K562 (cell line): ENCODE data around the gene DTNBP1. TPM values are rescaled to one million over a fixed set of nuclear protein-coding genes. Genes with fewer than 3 reads are reported as not detected.

Source experiments
- ATAC-seq: fragments of 200-7000 bp; cut with Tn5 transposase; 3 replicates; pipeline ENCODE4 v1.9.1; 2020; ENCODE audit warnings: moderate library complexity
- BruUV-seq: library from RNA; stranded (reverse); fragments of 400-500 nt; replicated peaks from 2 replicates; lab custom pipeline; 2021; lab: Mats Ljungman, UMichigan
- CTCF ChIA-PET: fragments of 300-600 bp; formaldehyde crosslinking; extraction: SDS; loops from one replicate; lab custom pipeline; 2021; ENCODE audit warnings: low intra/inter-chr PET ratio; lab: Yijun Ruan, JAX
- POLR2A ChIA-PET: fragments of 300-600, 350-650 bp; sonication (Branson Sonifier 250); formaldehyde crosslinking; extraction: SDS; loops from one replicate; lab custom pipeline; 2021; ENCODE audit warnings: antibody characterized with exemption, inconsistent platforms; lab: Yijun Ruan, JAX
- DNase-seq, 4 experiments: peaks; one replicate each; pipeline versions ENCODE4 v3.0.0 to v3.0.0-alpha.2; 2011 to 2018; ENCODE audit warnings: low spot score in 3 of 4, mixed read lengths in 3 of 4; ENCODE audit errors: extremely low read depth in 1 of 4
- FAIRE-seq: peaks from 2 replicates; lab custom pipeline; 2011; peaks lifted over from hg19 to GRCh38; lab: Jason Lieb, UNC
- H2AFZ ChIP-seq: 2 replicates; pipeline ENCODE4 v1.6.0; 2011; ENCODE audit warnings: low read depth, low read length, control low read depth, inconsistent platforms
- H3K27ac ChIP-seq: fragments of 200-600 bp; 3 replicates; pipeline ENCODE4 v1.8.0; 2011; ENCODE audit warnings: low read depth, mild to moderate bottlenecking, control low read depth, inconsistent platforms, low read length, moderate library complexity, mixed read lengths; ENCODE audit errors: extremely low read depth
- H3K27me3 ChIP-seq, 2 experiments: fragments of 300-600 bp in 1 of 2; 2 replicates in 1 of 2; 3 replicates in 1 of 2; pipeline versions ENCODE4 v1.6.0 to v1.8.0; 2011; ENCODE audit warnings: inconsistent platforms in 2 of 2, low read length in 2 of 2, mild to moderate bottlenecking in 1 of 2, mixed read lengths in 1 of 2, moderate library complexity in 1 of 2; ENCODE audit not compliant: control insufficient read depth in 2 of 2, insufficient read depth in 2 of 2
- H3K36me3 ChIP-seq: fragments of 300-600 bp; 3 replicates; pipeline ENCODE4 v1.8.0; 2011; ENCODE audit warnings: mild to moderate bottlenecking, low read length, inconsistent platforms; ENCODE audit not compliant: control insufficient read depth, insufficient read depth
- H3K4me1 ChIP-seq, 2 experiments: fragments of 200-600 bp in 1 of 2; replicated peaks in 1 of 2; 2 replicates in 1 of 2; 3 replicates in 1 of 2; pipeline versions ENCODE4 v1.5.1 to v1.8.0; 2011; ENCODE audit warnings: inconsistent platforms in 2 of 2, low read length in 2 of 2, mild to moderate bottlenecking in 1 of 2, mixed read lengths in 1 of 2, moderate library complexity in 1 of 2; ENCODE audit not compliant: control insufficient read depth in 2 of 2, insufficient read depth in 2 of 2
- H3K4me2 ChIP-seq: 2 replicates; pipeline ENCODE4 v1.6.1; 2011; ENCODE audit warnings: low read length, control low read depth, inconsistent platforms, mixed read lengths; ENCODE audit not compliant: insufficient read depth
- H3K4me3 ChIP-seq: fragments of 200-600 bp; sonication (generic), shearing (Covaris generic); 2 replicates; pipeline ENCODE4 v1.5.1; 2016; ENCODE audit warnings: control low read depth, inconsistent platforms
- H3K79me2 ChIP-seq: fragments of 200-600 bp; 3 replicates; pipeline ENCODE4 v1.8.0; 2011; ENCODE audit warnings: low read length, inconsistent platforms; ENCODE audit not compliant: control insufficient read depth, insufficient read depth
- H3K9ac ChIP-seq, 2 experiments: 2 replicates each; pipeline versions ENCODE4 v1.6.0 to v1.6.1; 2011; ENCODE audit warnings: low read depth in 2 of 2, low read length in 2 of 2, control low read depth in 1 of 2, inconsistent platforms in 1 of 2, mild to moderate bottlenecking in 1 of 2, mixed read lengths in 1 of 2; ENCODE audit not compliant: insufficient read depth in 1 of 2
- H3K9me1 ChIP-seq: one replicate; pipeline ENCODE4 v1.6.0; 2011; ENCODE audit warnings: inconsistent platforms, mild to moderate bottlenecking, low read length, moderate library complexity; ENCODE audit not compliant: control insufficient read depth, insufficient read depth
- H3K9me3 ChIP-seq: replicated peaks from 2 replicates; pipeline ENCODE4 v1.5.1; 2011; ENCODE audit warnings: low read depth, low read length, inconsistent platforms; ENCODE audit not compliant: control insufficient read depth, insufficient read depth
- H4K20me1 ChIP-seq: replicated peaks from 2 replicates; pipeline ENCODE4 v1.6.1; 2011; ENCODE audit warnings: low read length, inconsistent platforms, mixed read lengths; ENCODE audit not compliant: control insufficient read depth, insufficient read depth
- BRF1 ChIP-seq: IDR thresholded peaks from 3 replicates; pipeline ENCODE4 v1.6.1; 2011; ENCODE audit warnings: borderline replicate concordance, mild to moderate bottlenecking; ENCODE audit not compliant: insufficient read length; ENCODE audit errors: extremely low read depth
- CEBPB ChIP-seq: fragments of 450-650 bp; IDR thresholded peaks from 2 replicates; pipeline ENCODE4 v1.6.1; 2016; ENCODE audit warnings: missing genetic modification characterization, missing compliant biosample characterization
- CEBPG ChIP-seq, 3 experiments: fragments of 200-800 bp in 1 of 3; sonication (Bioruptor generic) in 1 of 3; sonication (generic) in 1 of 3; formaldehyde crosslinking in 1 of 3; IDR thresholded peaks in 2 of 3; conservative IDR thresholded peaks in 1 of 3; 2 replicates each; pipeline versions ENCODE4 v1.6.1 to v1.8.0; 2016 to 2022; ENCODE audit warnings: missing compliant biosample characterization in 2 of 3, missing genetic modification characterization in 2 of 3, mild to moderate bottlenecking in 1 of 3, missing genetic modification reagents in 1 of 3
- DPF2 ChIP-seq: fragments of 450-650 bp; IDR thresholded peaks from 2 replicates; pipeline ENCODE4 v1.6.1; 2016
- FOSL1 ChIP-seq: fragments of 200-800 bp; sonication (Bioruptor generic); conservative IDR thresholded peaks from 2 replicates; pipeline ENCODE4 v1.6.1; 2016; ENCODE audit warnings: missing genetic modification characterization, missing compliant biosample characterization
- GATA2 ChIP-seq: sonication (generic); formaldehyde crosslinking; IDR thresholded peaks from 2 replicates; pipeline ENCODE4 v1.4.0; 2020; ENCODE audit warnings: mild to moderate bottlenecking, missing genetic modification reagents
- MAZ ChIP-seq, 2 experiments: fragments of 450-650 bp in 1 of 2; sonication (generic) in 1 of 2; formaldehyde crosslinking; IDR thresholded peaks in 1 of 2; conservative IDR thresholded peaks in 1 of 2; 2 replicates each; pipeline versions ENCODE4 v1.4.0 to v1.5.0; 2020; ENCODE audit warnings: mild to moderate bottlenecking in 1 of 2, missing genetic modification reagents in 1 of 2
- MYC ChIP-seq, 2 experiments: fragments of 250-450 bp in 1 of 2; sonication (Bioruptor Pico) in 1 of 2; IDR thresholded peaks; 2 replicates each; pipeline versions ENCODE4 v1.5.1 to v1.6.1; 2012 to 2021; ENCODE audit warnings: low read depth in 2 of 2, borderline replicate concordance in 1 of 2, improper control_type of control experiment in 1 of 2, low read length in 1 of 2, mild to moderate bottlenecking in 1 of 2, moderate library complexity in 1 of 2
- NFE2L1 ChIP-seq: fragments of 450-650 bp; IDR thresholded peaks from 2 replicates; pipeline ENCODE4 v1.6.1; 2016; ENCODE audit warnings: missing genetic modification characterization, low read depth, mild to moderate bottlenecking, missing compliant biosample characterization, moderate library complexity, borderline replicate concordance
- PTBP1 ChIP-seq: fragments of 200-400 bp; formaldehyde crosslinking; IDR thresholded peaks from 2 replicates; pipeline ENCODE4 v1.6.1; 2017; ENCODE audit warnings: low read depth, low read length
- STAG1 ChIP-seq: sonication (generic); formaldehyde crosslinking; IDR thresholded peaks from 2 replicates; pipeline ENCODE4 v1.5.0; 2020; ENCODE audit warnings: missing genetic modification reagents, borderline replicate concordance
- U2AF1 ChIP-seq: fragments of 200-400 bp; formaldehyde crosslinking; optimal IDR thresholded peaks from 2 replicates; pipeline ENCODE3; 2017; ENCODE audit warnings: mild to moderate bottlenecking, low read depth, low read length, moderate library complexity
- YBX1 ChIP-seq: fragments of 450-650 bp; IDR thresholded peaks from 2 replicates; pipeline ENCODE4 v1.7.1; 2016; ENCODE audit warnings: mild to moderate bottlenecking
- YY1 ChIP-seq, 3 experiments: IDR thresholded peaks; 2 replicates each; pipeline ENCODE4 v1.6.1; 2011; ENCODE audit warnings: low read length in 2 of 3, mild to moderate bottlenecking in 2 of 3, moderate library complexity in 2 of 3, borderline replicate concordance in 1 of 3, control low read depth in 1 of 3, low read depth in 1 of 3; ENCODE audit not compliant: insufficient read depth in 3 of 3, insufficient replicate concordance in 2 of 3, control insufficient read depth in 1 of 3, insufficient read length in 1 of 3; ENCODE audit errors: extremely low read depth in 1 of 3
- ZC3H8 ChIP-seq: fragments of 450-650 bp; IDR thresholded peaks from 2 replicates; pipeline ENCODE4 v1.6.1; 2017
- ZKSCAN1 ChIP-seq: fragments of 150-350 bp; IDR thresholded peaks from 2 replicates; pipeline ENCODE4 v1.6.1; 2016; ENCODE audit warnings: low read depth, low read length
- ZNF143 ChIP-seq: sonication (generic); formaldehyde crosslinking; IDR thresholded peaks from 2 replicates; pipeline ENCODE4 v1.9.0; 2022; ENCODE audit warnings: mild to moderate bottlenecking, missing genetic modification reagents
- ZNF699 ChIP-seq: fragments of 250-450 bp; sonication (Bioruptor Pico); IDR thresholded peaks from 2 replicates; pipeline ENCODE4 v1.8.0; 2021; ENCODE audit warnings: mild to moderate bottlenecking, moderate library complexity; ENCODE audit not compliant: insufficient replicate concordance
- ZSCAN29 ChIP-seq: fragments of 450-650 bp; IDR thresholded peaks from 2 replicates; pipeline ENCODE4 v1.6.1; 2017
- WGBS: fragments of 100-300 bp; shearing (Covaris generic); methylation state at CpG from one replicate; pipeline ENCODE4 v1.1.6; 2016; ENCODE audit warnings: low coverage, mixed read lengths; ENCODE audit not compliant: insufficient coverage; ENCODE audit errors: missing lambda C conversion rate; 5-methylcytosine and 5-hydroxymethylcytosine counted together
- in situ Hi-C: fragments of 300-500 bp; cut with MboI; formaldehyde crosslinking; loops from 4 replicates; pipeline ENCODE4 v1.15.0; 2018; ENCODE audit warnings: inconsistent platforms, mixed read lengths
- intact Hi-C: fragments of 100-400 bp; cut with micrococcal nuclease; formaldehyde crosslinking; loops from 2 replicates; pipeline ENCODE4 v1.14.2; 2022
- polyA plus RNA-seq, 8 experiments: library from polyadenylated mRNA; depleted of rRNA in 4 of 8; stranded (reverse) in 5 of 8; unstranded in 3 of 8; fragments of >200 nt; fragmentation: Nextera tagmentation in 2 of 8; fragmentation: Illumina TruSeq in 1 of 8; extraction: Ambion mirVana in 2 of 8; extraction: Trizol in 1 of 8; gene quantifications; 2 replicates each; pipeline versions ENCODE4 v1.2.1 to v1.2.3, GENCODE V29; 2011 to 2014; ENCODE audit warnings: inconsistent platforms in 1 of 8, missing spikeins in 1 of 8
- total RNA-seq, 7 experiments: library from RNA; depleted of rRNA in 6 of 7; stranded (reverse); fragments of >200 nt in 6 of 7; fragmentation: Illumina TruSeq in 2 of 7; extraction: Trizol in 2 of 7; gene quantifications; 2 replicates each; pipeline versions ENCODE4 v1.2.1 to v1.2.3, GENCODE V29; 2011 to 2021; ENCODE audit warnings: low replicate concordance in 1 of 7
- TF ChIP-seq, protein P1 (sequence below): sonication (generic); formaldehyde crosslinking; IDR thresholded peaks from 2 replicates; pipeline ENCODE4 v1.9.0; 2022; ENCODE audit warnings: mild to moderate bottlenecking, missing genetic modification reagents

The DTNBP1 gene
- total and polyA plus RNA-seq, 9 of the 15 experiments (the other 6 are each of a cell fraction or from before 2014, with no cell fraction given): 16.7 to 54.5 (median 21.4) TPM

DNA sequence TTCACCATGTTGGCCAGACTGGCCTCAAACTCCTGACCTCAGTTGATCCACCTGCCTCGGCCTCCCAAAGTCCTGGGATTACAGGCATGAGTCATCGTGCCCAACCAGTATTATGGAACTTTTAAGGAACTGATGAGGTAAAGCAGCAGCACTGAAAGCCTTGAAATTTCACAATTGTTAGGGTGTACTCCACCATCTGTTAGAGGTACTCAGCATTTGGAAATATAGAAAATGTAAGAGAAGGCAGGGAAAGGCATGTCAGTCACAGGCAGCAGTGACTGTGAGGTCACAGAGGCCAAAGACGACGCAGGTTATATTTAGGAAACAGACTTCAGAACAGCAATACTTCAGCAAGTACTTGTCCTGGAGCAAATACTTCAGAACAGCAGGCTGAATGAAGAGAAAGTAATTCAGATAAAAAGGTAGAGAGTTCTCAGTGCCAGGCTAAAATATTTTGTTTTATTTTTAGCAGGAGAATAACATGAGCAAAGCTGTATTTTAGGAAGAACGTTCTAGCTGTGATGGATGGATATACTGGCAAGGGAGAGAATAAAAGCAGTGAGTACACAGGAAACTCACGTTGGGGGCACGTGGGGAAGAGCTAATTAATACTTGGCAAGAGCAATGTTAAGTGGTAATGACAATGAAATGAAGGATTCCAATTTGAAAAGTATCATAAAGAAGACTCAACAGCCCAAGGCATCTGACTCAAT, 67.2 kb downstream of the DTNBP1 start:
- Histone ChIP-seq H3K9me1 (no peaks in the 10 kb centered on the region), H2AFZ (no peak overlapping the region), H3K4me1 (0 out of 5 replicates have a peak, but pooled peaks cover 0 to 4% of the 10 kb centered on the region in 2 experiments), H3K4me2 (no peak overlapping the region), H3K9me3 (no peaks in the 10 kb centered on the region), H3K36me3 (0 out of 3 replicates have a peak, but pooled peaks cover 3% of the 10 kb centered on the region), H3K9ac (no peak overlapping the region), H4K20me1 (no peaks in the 10 kb centered on the region), H3K79me2 (no peaks in the 10 kb centered on the region), H3K4me3 (no peak overlapping the region), H3K27me3 (no peaks in the 10 kb centered on the region), H3K27ac (no peak overlapping the region)
- FAIRE-seq (no peak), ATAC-seq (no peak), DNase-seq (no peak)
- POLR2A ChIA-PET: interaction anchor here (1.2 to 3.5 kb wide), 3 partner anchors 9 to 15 kb away, joined by 3 to 13 read pairs (median 3); no protein-coding TSS in a partner anchor
- WGBS: 45% methylated on average over 7 of the region's 7 CpGs
- intact Hi-C loops (no loop called here), in situ Hi-C loops (no loop called here)
- CTCF ChIA-PET: no interaction called here
- BruUV-seq: no TSS peak
- TF ChIP-seq YY1 (IDR thresholded peaks at IDR 0.05; ENCODE audit: borderline replicate concordance in 1 of 3, control insufficient read depth in 1 of 3, extremely low read depth in 1 of 3, insufficient read depth in 3 of 3, insufficient read length in 1 of 3, insufficient replicate concordance in 2 of 3, low read depth in 1 of 3, low read length in 2 of 3) (no peak), MYC (IDR thresholded peaks at IDR 0.05; ENCODE audit: low read depth, low read length) (no peak), MYC (CRISPR knock-in tag; IDR thresholded peaks at IDR 0.05; ENCODE audit: borderline replicate concordance, low read depth) (no peak), NFE2L1 (tag) (no peak), FOSL1 (peak; percentile 51; the same call in 1 of the 2 replicates), ZNF143 (CRISPR knock-in tag) (no peak), CEBPB (peak; percentile 44; the same call in 1 of the 2 replicates), U2AF1 (no peak), YBX1 (no peak), PTBP1 (no peak), ZKSCAN1 (no peak), MAZ (CRISPR knock-in tag; conservative IDR thresholded peaks at IDR 0.05 in 1 of 2, IDR thresholded peaks at IDR 0.05 in 1 of 2) (no peak), CEBPG (CRISPR knock-in tag; IDR thresholded peaks at IDR 0.05) (no peak), CEBPG (tag; conservative IDR thresholded peaks at IDR 0.05 in 1 of 2, IDR thresholded peaks at IDR 0.05 in 1 of 2) (peak; percentile 16 to 54; a peak in 2 of 4 replicates), BRF1 (no peak), ZSCAN29 (no peak), GATA2 (CRISPR knock-in tag) (no peak), ZNF699 (CRISPR knock-in tag) (no peak), DPF2 (peak; percentile 24; the same call in 1 of the 2 replicates), STAG1 (no peak), ZC3H8 (no peak)
- TF ChIP-seq, protein P1, sequence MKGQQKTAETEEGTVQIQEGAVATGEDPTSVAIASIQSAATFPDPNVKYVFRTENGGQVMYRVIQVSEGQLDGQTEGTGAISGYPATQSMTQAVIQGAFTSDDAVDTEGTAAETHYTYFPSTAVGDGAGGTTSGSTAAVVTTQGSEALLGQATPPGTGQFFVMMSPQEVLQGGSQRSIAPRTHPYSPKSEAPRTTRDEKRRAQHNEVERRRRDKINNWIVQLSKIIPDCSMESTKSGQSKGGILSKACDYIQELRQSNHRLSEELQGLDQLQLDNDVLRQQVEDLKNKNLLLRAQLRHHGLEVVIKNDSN (CRISPR knock-in tag): no peak
